Inflammatory macrophage treated with lipopolysaccharide for 1 hour (primary cell): ENCODE measurements around the gene TRPM3.

Source experiments
- DNase-seq, 2 donors: peaks; one replicate each; pipeline ENCODE4 v3.0.0-alpha.2; 2020 to 2022

TRPM3 gene

GRCh38 chr9:71121275-71122021 lies at the start of gene TRPM3:
Gene TRPM3 (minus strand): TSS chr9:71121621. CDS start chr9:71121354, 267 bp downstream.
- DNase-seq: no peak

GRCh38 chr9:71168418-71168817 lies 47.0 kb upstream of the TRPM3 start:
- no peak for DNase-seq

- no peak for DNase-seq
Observed at GRCh38 chr9:71162126-71162525, 40.7 kb upstream of the TRPM3 start.

- DNase-seq: no peak
Observed at GRCh38 chr9:71157731-71158130, 36.3 kb upstream of the TRPM3 start.

GRCh38 chr9:71147368-71147767 lies 25.9 kb upstream of the TRPM3 start:
- no peak for DNase-seq

GRCh38 chr9:71146511-71146910 lies 25.1 kb upstream of the TRPM3 start:
- no peak for DNase-seq

GRCh38 chr9:71145179-71145578 lies 23.8 kb upstream of the TRPM3 start:
- no peak for DNase-seq

- DNase-seq: no peak
Observed at GRCh38 chr9:71144495-71144894, 23.1 kb upstream of the TRPM3 start.

- DNase-seq: no peak
Observed at GRCh38 chr9:71136696-71137095, 15.3 kb upstream of the TRPM3 start.

GRCh38 chr9:71131145-71131544 lies 9.7 kb upstream of the TRPM3 start:
- no peak for DNase-seq

GRCh38 chr9:71130521-71130920 lies 9.1 kb upstream of the TRPM3 start:
- no peak for DNase-seq

GRCh38 chr9:71128796-71129195 lies 7.4 kb upstream of the TRPM3 start:
- no peak for DNase-seq

- DNase-seq: no peak
Observed at GRCh38 chr9:71127301-71127700, 5.9 kb upstream of the TRPM3 start.

- no peak for DNase-seq
Observed at GRCh38 chr9:71122421-71122820, 1.0 kb upstream of the TRPM3 start.

GRCh38 chr9:71122022-71122275 lies 528 bp upstream of the TRPM3 start:
- no peak for DNase-seq

- no peak for DNase-seq
Observed at GRCh38 chr9:71120501-71121247, 747 bp downstream of the TRPM3 start.

- no peak for DNase-seq
Observed at GRCh38 chr9:71119746-71120145, 1.7 kb downstream of the TRPM3 start.

- no peak for DNase-seq
Observed at GRCh38 chr9:71118324-71118723, 3.1 kb downstream of the TRPM3 start.

GRCh38 chr9:71115448-71115975 lies 5.9 kb downstream of the TRPM3 start:
- no peak for DNase-seq

GRCh38 chr9:71112866-71113265 lies 8.6 kb downstream of the TRPM3 start:
- no peak for DNase-seq

- no peak for DNase-seq
Observed at GRCh38 chr9:71108937-71109336, 12.5 kb downstream of the TRPM3 start.

- no peak for DNase-seq
Observed at GRCh38 chr9:71106992-71107391, 14.4 kb downstream of the TRPM3 start.

- no peak for DNase-seq
Observed at GRCh38 chr9:71105192-71105591, 16.2 kb downstream of the TRPM3 start.

GRCh38 chr9:71098801-71099200 lies 22.6 kb downstream of the TRPM3 start:
- no peak for DNase-seq

- DNase-seq: no peak
Observed at GRCh38 chr9:71097671-71098070, 23.8 kb downstream of the TRPM3 start.
